Keratinocyte (primary cell): ENCODE results near the gene SULT2B1. TPM values are rescaled to one million over a fixed set of nuclear protein-coding genes. Genes with fewer than 3 reads are reported as not detected.

ENCODE experiments used
- DNase-seq: peaks from one replicate; pipeline ENCODE4 v3.0.0-alpha.2; 2011; ENCODE audit warnings: low read depth, missing footprints, low spot score
- FAIRE-seq: peaks from 2 replicates; lab custom pipeline; 2011; peaks lifted over from hg19 to GRCh38; lab: Jason Lieb, UNC
- H2AFZ ChIP-seq: 2 replicates; pipeline ENCODE4 v1.6.0; 2012; ENCODE audit warnings: low read length, control low read depth, inconsistent platforms; ENCODE audit not compliant: control insufficient read depth
- H3K27ac ChIP-seq: 2 replicates; pipeline ENCODE4 v1.5.1; 2011; ENCODE audit warnings: low read length; ENCODE audit not compliant: control insufficient read depth, insufficient read depth
- H3K27me3 ChIP-seq: 3 replicates; pipeline ENCODE4 v1.6.0; 2011; ENCODE audit warnings: low read length; ENCODE audit not compliant: control insufficient read depth, insufficient read depth; ENCODE audit errors: extremely low read depth
- H3K36me3 ChIP-seq, 2 experiments: 2 replicates in 1 of 2; 3 replicates in 1 of 2; pipeline ENCODE4 v1.5.1; 2011; ENCODE audit warnings: low read length in 2 of 2, mild to moderate bottlenecking in 1 of 2; ENCODE audit not compliant: control insufficient read depth in 2 of 2, insufficient read depth in 2 of 2; ENCODE audit errors: extremely low read depth in 1 of 2
- H3K4me1 ChIP-seq: 3 replicates; pipeline ENCODE4 v1.5.1; 2011; ENCODE audit warnings: low read length; ENCODE audit not compliant: control insufficient read depth, insufficient read depth; ENCODE audit errors: extremely low read depth
- H3K4me2 ChIP-seq: 3 replicates; pipeline ENCODE4 v1.6.0; 2011; ENCODE audit warnings: low read depth, low read length; ENCODE audit not compliant: control insufficient read depth, insufficient read depth; ENCODE audit errors: extremely low read depth
- H3K4me3 ChIP-seq, 3 experiments: fragments of 200-600 bp in 1 of 3; sonication (generic) in 1 of 3; 2 replicates in 2 of 3; 3 replicates in 1 of 3; pipeline ENCODE4 v1.5.1; 2011 to 2016; ENCODE audit warnings: low read length in 3 of 3, mild to moderate bottlenecking in 3 of 3, control low read depth in 2 of 3, inconsistent platforms in 1 of 3, low read depth in 1 of 3, mixed read lengths in 1 of 3, mixed run types in 1 of 3, moderate library complexity in 1 of 3; ENCODE audit not compliant: control insufficient read depth in 2 of 3, insufficient read depth in 2 of 3; ENCODE audit errors: extremely low read depth in 1 of 3
- H3K79me2 ChIP-seq: 2 replicates; pipeline ENCODE4 v1.6.0; 2012; ENCODE audit warnings: low read length; ENCODE audit not compliant: control insufficient read depth, insufficient read depth
- H3K9ac ChIP-seq: 3 replicates; pipeline ENCODE4 v1.6.0; 2011; ENCODE audit warnings: low read length; ENCODE audit not compliant: control insufficient read depth, insufficient read depth; ENCODE audit errors: extremely low read depth
- H3K9me1 ChIP-seq: 3 replicates; pipeline ENCODE4 v1.6.0; 2011; ENCODE audit warnings: low read length; ENCODE audit not compliant: control insufficient read depth, insufficient read depth; ENCODE audit errors: extremely low read depth
- H3K9me3 ChIP-seq: 2 replicates; pipeline ENCODE4 v1.5.1; 2012; ENCODE audit warnings: low read depth, low read length; ENCODE audit not compliant: control insufficient read depth
- H4K20me1 ChIP-seq: 3 replicates; pipeline ENCODE4 v1.6.0; 2011; ENCODE audit warnings: low read length; ENCODE audit not compliant: control insufficient read depth, insufficient read depth; ENCODE audit errors: extremely low read depth
- CTCF ChIP-seq, 3 experiments: IDR thresholded peaks in 1 of 3; conservative IDR thresholded peaks in 1 of 3; optimal IDR thresholded peaks in 1 of 3; 2 replicates in 2 of 3; 3 replicates in 1 of 3; pipeline versions ENCODE3 to v1.5.1; 2011; ENCODE audit warnings: low read length in 3 of 3, mild to moderate bottlenecking in 3 of 3, moderate library complexity in 2 of 3, control low read depth in 1 of 3, inconsistent platforms in 1 of 3; ENCODE audit not compliant: insufficient read depth in 2 of 3; ENCODE audit errors: extremely low read depth in 1 of 3
- EZH2 ChIP-seq: IDR thresholded peaks from one replicate; pipeline ENCODE4 v1.6.1; 2012; ENCODE audit warnings: inconsistent platforms, mild to moderate bottlenecking, low read length, moderate library complexity
- dilution Hi-C: fragments of 300-500 bp; cut with MboI; formaldehyde crosslinking; loops from one replicate; pipeline ENCODE4 v1.7.0; 2020; ENCODE audit warnings: low sequenced_read_pairs; ENCODE audit not compliant: extremely low pct_ligation_motif_present
- polyA plus RNA-seq, 5 experiments: library from polyadenylated mRNA; depleted of rRNA in 3 of 5; stranded (reverse) in 3 of 5; stranded (forward) in 1 of 5; unstranded in 1 of 5; fragments of >200 nt; gene quantifications; 1 replicate in 1 of 5; 2 replicates in 3 of 5; 3 replicates in 1 of 5; pipeline versions ENCODE4 v1.2.1 to v1.2.3, GENCODE V29; 2011 to 2012; ENCODE audit warnings: missing spikeins in 2 of 5, low read depth in 1 of 5, low replicate concordance in 1 of 5

SULT2B1 gene
- polyA plus RNA-seq, 1 donor (not counting 4 experiments of a cell fraction or from before 2014, with no cell fraction given) = 6.0 TPM

GRCh38 chr19:48639483-48640375 lies 87.8 kb downstream of the SULT2B1 start:
- Histone ChIP-seq H3K9ac (peak overlapping the region; percentile 50), H3K4me2 (peak overlapping the region; percentile 71), H3K36me3 (no peaks in the 10 kb centered on the region), H4K20me1 (no peaks in the 10 kb centered on the region), H3K4me3 (peak overlapping the region in 2 of 3 experiments; percentile 38 to 46), H2AFZ (peak overlapping the region; percentile 90), H3K9me3 (no peaks in the 10 kb centered on the region), H3K4me1 (peaks cover 33% of the 10 kb centered on the region), H3K27ac (no peak overlapping the region), H3K9me1 (no peaks in the 10 kb centered on the region), H3K27me3 (no peaks in the 10 kb centered on the region), H3K79me2 (no peaks in the 10 kb centered on the region)
- dilution Hi-C loops = no loop called here
- FAIRE-seq = no peak
- DNase-seq = no peak
- TF ChIP-seq CTCF (optimal IDR thresholded peaks at IDR 0.05 in 1 of 3, IDR thresholded peaks at IDR 0.05 in 1 of 3, conservative IDR thresholded peaks at IDR 0.05 in 1 of 3; ENCODE audit: extremely low read depth in 1 of 3, insufficient read depth in 2 of 3, low read length in 3 of 3) (no peak), EZH2 (no peak)

- dilution Hi-C loops = no loop called here
- TF ChIP-seq EZH2 = no peak
- H3K4me1 ChIP-seq = peaks cover 29% of the 10 kb centered on the region
These were observed 89.9 kb downstream of the SULT2B1 start for GRCh38 chr19:48641850-48642249.

More at GRCh38 chr19:48641850-48642249, 89.9 kb downstream of the SULT2B1 start:
- no peak overlapping the region for H3K27ac ChIP-seq
- H3K36me3 ChIP-seq = no peaks in the 10 kb centered on the region
- peaks cover 5% of the 10 kb centered on the region for H3K27me3 ChIP-seq
- no peaks in the 10 kb centered on the region for H3K9me1 ChIP-seq
- no peaks in the 10 kb centered on the region for H3K79me2 ChIP-seq
- no peak overlapping the region for H2AFZ ChIP-seq
- DNase-seq (no peak), FAIRE-seq (no peak)
- no peaks in the 10 kb centered on the region for H4K20me1 ChIP-seq
- H3K9ac ChIP-seq = no peak overlapping the region
- H3K9me3 ChIP-seq = no peaks in the 10 kb centered on the region
- no peak overlapping the region for H3K4me2 ChIP-seq
- H3K4me3 ChIP-seq = no peak overlapping the region
